H9 (cell line): ENCODE measurements around the gene MBP. TPM values are rescaled to one million over a fixed set of nuclear protein-coding genes. Genes with fewer than 3 reads are reported as not detected.

ENCODE experiments used
- DNase-seq: peaks from one replicate; pipeline ENCODE4 v3.0.0-alpha.2; 2017
- H2AFZ ChIP-seq: one replicate; pipeline ENCODE4 v1.6.1; 2013; ENCODE audit warnings: mild to moderate bottlenecking, low read length, control low read depth, moderate library complexity
- H2AK5ac ChIP-seq: 2 replicates; pipeline ENCODE4 v1.6.1; 2013; ENCODE audit warnings: low read length, control low read depth, mixed read lengths; ENCODE audit not compliant: insufficient read length
- H2BK120ac ChIP-seq: one replicate; pipeline ENCODE4 v1.6.1; 2013; ENCODE audit warnings: low read depth, mild to moderate bottlenecking, low read length, control low read depth, inconsistent platforms; ENCODE audit not compliant: poor library complexity, severe bottlenecking
- H2BK12ac ChIP-seq: 2 replicates; pipeline ENCODE4 v1.6.1; 2013; ENCODE audit warnings: low read length, control low read depth, mixed read lengths, low read depth; ENCODE audit not compliant: insufficient read length
- H2BK15ac ChIP-seq: 2 replicates; pipeline ENCODE4 v1.6.1; 2013; ENCODE audit warnings: low read depth, low read length, control low read depth
- H2BK20ac ChIP-seq: one replicate; pipeline ENCODE4 v1.6.1; 2013; ENCODE audit warnings: low read depth, mild to moderate bottlenecking, low read length, control low read depth, inconsistent platforms; ENCODE audit not compliant: poor library complexity, severe bottlenecking
- H2BK5ac ChIP-seq: 2 replicates; pipeline ENCODE4 v1.6.1; 2013; ENCODE audit warnings: low read length, control low read depth, mixed read lengths; ENCODE audit not compliant: insufficient read length
- H3K14ac ChIP-seq: 2 replicates; pipeline ENCODE4 v1.6.1; 2013; ENCODE audit warnings: low read length, control low read depth; ENCODE audit not compliant: insufficient read depth
- H3K18ac ChIP-seq: 2 replicates; pipeline ENCODE4 v1.6.1; 2013; ENCODE audit warnings: low read depth, mild to moderate bottlenecking, mixed read lengths, low read length, control low read depth; ENCODE audit not compliant: insufficient read length
- H3K23ac ChIP-seq: 2 replicates; pipeline ENCODE4 v1.6.1; 2013; ENCODE audit warnings: low read length, control low read depth, mixed read lengths, low read depth; ENCODE audit not compliant: insufficient read length
- H3K23me2 ChIP-seq: 2 replicates; pipeline ENCODE4 v1.6.1; 2013; ENCODE audit warnings: low read depth, mild to moderate bottlenecking, mixed read lengths, low read length, control low read depth; ENCODE audit not compliant: insufficient read length, poor library complexity, severe bottlenecking
- H3K27ac ChIP-seq: 2 replicates; pipeline ENCODE4 v1.5.1; 2013; ENCODE audit warnings: low read length, control low read depth, mixed read lengths, low read depth; ENCODE audit not compliant: insufficient read length
- H3K27me3 ChIP-seq: 2 replicates; pipeline ENCODE4 v1.6.1; 2013; ENCODE audit warnings: low read length, control low read depth, inconsistent platforms; ENCODE audit not compliant: insufficient read depth
- H3K4ac ChIP-seq: 2 replicates; pipeline ENCODE4 v1.6.1; 2013; ENCODE audit warnings: low read depth, mild to moderate bottlenecking, control low read depth, inconsistent platforms, low read length, moderate library complexity
- H3K4me1 ChIP-seq: 2 replicates; pipeline ENCODE4 v1.6.1; 2013; ENCODE audit warnings: low read length, control low read depth, inconsistent platforms; ENCODE audit not compliant: insufficient read depth
- H3K4me2 ChIP-seq: 2 replicates; pipeline ENCODE4 v1.6.1; 2013; ENCODE audit warnings: low read length, control low read depth, mixed read lengths; ENCODE audit not compliant: insufficient read length, insufficient read depth
- H3K56ac ChIP-seq: 2 replicates; pipeline ENCODE4 v1.6.1; 2013; ENCODE audit warnings: low read depth, mild to moderate bottlenecking, mixed read lengths, low read length, control low read depth; ENCODE audit not compliant: insufficient read length
- H3K79me1 ChIP-seq: 2 replicates; pipeline ENCODE4 v1.6.1; 2013; ENCODE audit warnings: low read depth, mild to moderate bottlenecking, moderate library complexity, low read length, control low read depth, inconsistent platforms; ENCODE audit not compliant: insufficient read depth, poor library complexity, severe bottlenecking
- H3K79me2 ChIP-seq: 2 replicates; pipeline ENCODE4 v1.6.1; 2013; ENCODE audit warnings: low read length, control low read depth, inconsistent platforms; ENCODE audit not compliant: insufficient read depth
- H3K9ac ChIP-seq: 2 replicates; pipeline ENCODE4 v1.6.1; 2013; ENCODE audit warnings: low read length, control low read depth, mixed read lengths; ENCODE audit not compliant: insufficient read length; ENCODE audit errors: extremely low read depth
- H3K9me3 ChIP-seq: one replicate; pipeline ENCODE4 v1.6.1; 2013; ENCODE audit warnings: low read depth, low read length, inconsistent platforms; ENCODE audit not compliant: control insufficient read depth
- H3T11ph ChIP-seq: one replicate; pipeline ENCODE4 v1.6.1; 2013; ENCODE audit warnings: mild to moderate bottlenecking, low read length, control low read depth, inconsistent platforms
- H4K20me1 ChIP-seq: one replicate; pipeline ENCODE4 v1.6.1; 2013; ENCODE audit not compliant: control insufficient read depth, insufficient read length, insufficient read depth
- H4K5ac ChIP-seq: 2 replicates; pipeline ENCODE4 v1.6.1; 2013; ENCODE audit warnings: low read depth, mild to moderate bottlenecking, mixed read lengths, low read length, control low read depth; ENCODE audit not compliant: insufficient read length
- H4K8ac ChIP-seq: replicated peaks from 2 replicates; pipeline ENCODE4 v1.6.1; 2013; ENCODE audit warnings: low read length, control low read depth, mixed read lengths, low read depth; ENCODE audit not compliant: insufficient read length
- H4K91ac ChIP-seq: 2 replicates; pipeline ENCODE4 v1.6.1; 2013; ENCODE audit warnings: low read depth, mild to moderate bottlenecking, moderate library complexity, mixed read lengths, low read length, control low read depth; ENCODE audit not compliant: insufficient read length
- H3K27ac Mint-ChIP-seq, 3 experiments: 2 replicates in 2 of 3; 3 replicates in 1 of 3; pipeline ENCODE4 v1.8.0; 2020 to 2021; ENCODE audit warnings: mixed read lengths in 3 of 3, mild to moderate bottlenecking in 1 of 3, moderate library complexity in 1 of 3
- H3K27me3 Mint-ChIP-seq: 2 replicates; pipeline ENCODE4 v1.8.0; 2021; ENCODE audit warnings: low read depth, mild to moderate bottlenecking, moderate library complexity, mixed read lengths
- H3K36me3 Mint-ChIP-seq, 3 experiments: 2 replicates in 2 of 3; 3 replicates in 1 of 3; pipeline ENCODE4 v1.8.0; 2020 to 2021; ENCODE audit warnings: low read depth in 3 of 3, mixed read lengths in 3 of 3; ENCODE audit not compliant: insufficient read depth in 1 of 3
- H3K4me1 Mint-ChIP-seq, 2 experiments: 2 replicates each; pipeline ENCODE4 v1.8.0; 2020; ENCODE audit warnings: mixed read lengths in 2 of 2
- H3K4me3 Mint-ChIP-seq, 2 experiments: 2 replicates in 1 of 2; 3 replicates in 1 of 2; pipeline ENCODE4 v1.8.0; 2020 to 2021; ENCODE audit warnings: mild to moderate bottlenecking in 2 of 2, mixed read lengths in 2 of 2, moderate library complexity in 1 of 2
- H3K9me3 Mint-ChIP-seq, 2 experiments: 2 replicates in 1 of 2; 3 replicates in 1 of 2; pipeline ENCODE4 v1.8.0; 2020; ENCODE audit warnings: mild to moderate bottlenecking in 2 of 2, mixed read lengths in 2 of 2, moderate library complexity in 1 of 2
- WGBS: extraction: QIAGEN DNeasy Blood & Tissue Kit; methylation state at CpG from one replicate; pipeline ENCODE4 v1.1.7; 2013; ENCODE audit warnings: missing lambda C conversion rate, low lambda C conversion rate, mixed read lengths; ENCODE audit not compliant: insufficient read length; ENCODE audit errors: extremely low coverage; 5-methylcytosine and 5-hydroxymethylcytosine counted together
- total RNA-seq: library from RNA; stranded (reverse); gene quantifications from 2 replicates; pipeline ENCODE4 v1.2.1, GENCODE V29; 2021
- TF ChIP-seq, protein P1 (sequence below): fragments of 200-600 bp; sonication (generic); conservative IDR thresholded peaks from 3 replicates; pipeline ENCODE4 v1.8.0; 2021; ENCODE audit warnings: antibody characterized with exemption, mild to moderate bottlenecking

The MBP gene
- total RNA-seq, 1 experiment from 2014 or later, result 8.6 TPM

DNA sequence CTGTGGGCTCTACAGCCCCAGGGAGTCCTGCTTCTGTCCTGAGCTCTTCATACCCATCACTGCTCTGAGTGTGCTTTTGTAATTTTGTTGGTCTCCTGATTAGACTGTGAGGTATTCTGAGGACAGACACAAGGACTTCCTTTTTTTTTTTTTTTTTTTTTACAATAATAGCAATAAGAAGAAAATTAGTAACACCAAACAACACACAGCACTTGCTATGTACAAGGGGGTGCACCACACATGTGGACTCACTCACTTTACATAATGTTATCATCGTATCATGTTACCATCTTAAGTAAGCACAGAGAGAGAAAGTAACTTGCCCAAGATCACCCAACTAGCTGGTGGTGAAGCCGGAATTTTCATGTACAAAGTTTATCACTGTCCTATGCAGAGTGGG is 34.6 kb downstream of the MBP start:
- no peaks in the 10 kb centered on the region; a peak in 1 of 5 replicates for H3K9me3 Mint-ChIP-seq
- Histone ChIP-seq H3K9me3 (no peaks in the 10 kb centered on the region), H3K79me1 (no peaks in the 10 kb centered on the region), H4K91ac (no peak overlapping the region), H3K79me2 (no peaks in the 10 kb centered on the region), H3K23ac (no peak overlapping the region), H3K14ac (no peak overlapping the region), H2BK12ac (no peak overlapping the region), H2BK15ac (no peak overlapping the region), H4K20me1 (no peaks in the 10 kb centered on the region), H2BK120ac (no peak overlapping the region), H2BK20ac (no peak overlapping the region), H2BK5ac (no peak overlapping the region), H2AFZ (no peak overlapping the region), H3K4me2 (peak overlapping the region; percentile 55), H3K9ac (no peak overlapping the region), H3K23me2 (no peaks in the 10 kb centered on the region), H4K8ac (no peak overlapping the region), H3K4me1 (peaks cover 4% of the 10 kb centered on the region; the same call in 1 of the 2 replicates), H3K27me3 (no peaks in the 10 kb centered on the region), H3K4ac (no peak overlapping the region), H3T11ph (no peak overlapping the region), H4K5ac (no peak overlapping the region), H3K27ac (no peak overlapping the region), H3K56ac (no peak overlapping the region), H2AK5ac (no peak overlapping the region), H3K18ac (no peak overlapping the region)
- H3K27ac Mint-ChIP-seq, result peak overlapping the region in 1 of 3 experiments; percentile 96; a peak in 4 of 7 replicates
- H3K36me3 Mint-ChIP-seq, result peaks cover 0 to 2% (median 0%) of the 10 kb centered on the region in 3 experiments; a peak in 2 of 7 replicates
- no CpG with 5 or more reads among the region's 2 CpGs for WGBS
- no peaks in the 10 kb centered on the region for H3K27me3 Mint-ChIP-seq
- peak overlapping the region in 1 of 2 experiments; percentile 64; a peak in 3 of 5 replicates for H3K4me3 Mint-ChIP-seq
- TF ChIP-seq, protein P1, sequence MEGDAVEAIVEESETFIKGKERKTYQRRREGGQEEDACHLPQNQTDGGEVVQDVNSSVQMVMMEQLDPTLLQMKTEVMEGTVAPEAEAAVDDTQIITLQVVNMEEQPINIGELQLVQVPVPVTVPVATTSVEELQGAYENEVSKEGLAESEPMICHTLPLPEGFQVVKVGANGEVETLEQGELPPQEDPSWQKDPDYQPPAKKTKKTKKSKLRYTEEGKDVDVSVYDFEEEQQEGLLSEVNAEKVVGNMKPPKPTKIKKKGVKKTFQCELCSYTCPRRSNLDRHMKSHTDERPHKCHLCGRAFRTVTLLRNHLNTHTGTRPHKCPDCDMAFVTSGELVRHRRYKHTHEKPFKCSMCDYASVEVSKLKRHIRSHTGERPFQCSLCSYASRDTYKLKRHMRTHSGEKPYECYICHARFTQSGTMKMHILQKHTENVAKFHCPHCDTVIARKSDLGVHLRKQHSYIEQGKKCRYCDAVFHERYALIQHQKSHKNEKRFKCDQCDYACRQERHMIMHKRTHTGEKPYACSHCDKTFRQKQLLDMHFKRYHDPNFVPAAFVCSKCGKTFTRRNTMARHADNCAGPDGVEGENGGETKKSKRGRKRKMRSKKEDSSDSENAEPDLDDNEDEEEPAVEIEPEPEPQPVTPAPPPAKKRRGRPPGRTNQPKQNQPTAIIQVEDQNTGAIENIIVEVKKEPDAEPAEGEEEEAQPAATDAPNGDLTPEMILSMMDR, result no peak
- no peak for DNase-seq
- H3K4me1 Mint-ChIP-seq, result peaks cover 49 to 55% of the 10 kb centered on the region in 2 experiments
